Keratinocyte (primary cell): ENCODE results near the gene UTP4. TPM values are rescaled to one million over a fixed set of nuclear protein-coding genes. Genes with fewer than 3 reads are reported as not detected.

ENCODE experiments used
- DNase-seq: peaks from one replicate; pipeline ENCODE4 v3.0.0-alpha.2; 2011; ENCODE audit warnings: low read depth, missing footprints, low spot score
- FAIRE-seq: peaks from 2 replicates; lab custom pipeline; 2011; peaks lifted over from hg19 to GRCh38; lab: Jason Lieb, UNC
- H2AFZ ChIP-seq: 2 replicates; pipeline ENCODE4 v1.6.0; 2012; ENCODE audit warnings: low read length, control low read depth, inconsistent platforms; ENCODE audit not compliant: control insufficient read depth
- H3K27ac ChIP-seq: 2 replicates; pipeline ENCODE4 v1.5.1; 2011; ENCODE audit warnings: low read length; ENCODE audit not compliant: control insufficient read depth, insufficient read depth
- H3K27me3 ChIP-seq: 3 replicates; pipeline ENCODE4 v1.6.0; 2011; ENCODE audit warnings: low read length; ENCODE audit not compliant: control insufficient read depth, insufficient read depth; ENCODE audit errors: extremely low read depth
- H3K36me3 ChIP-seq, 2 experiments: 2 replicates in 1 of 2; 3 replicates in 1 of 2; pipeline ENCODE4 v1.5.1; 2011; ENCODE audit warnings: low read length in 2 of 2, mild to moderate bottlenecking in 1 of 2; ENCODE audit not compliant: control insufficient read depth in 2 of 2, insufficient read depth in 2 of 2; ENCODE audit errors: extremely low read depth in 1 of 2
- H3K4me1 ChIP-seq: 3 replicates; pipeline ENCODE4 v1.5.1; 2011; ENCODE audit warnings: low read length; ENCODE audit not compliant: control insufficient read depth, insufficient read depth; ENCODE audit errors: extremely low read depth
- H3K4me2 ChIP-seq: 3 replicates; pipeline ENCODE4 v1.6.0; 2011; ENCODE audit warnings: low read depth, low read length; ENCODE audit not compliant: control insufficient read depth, insufficient read depth; ENCODE audit errors: extremely low read depth
- H3K4me3 ChIP-seq, 3 experiments: fragments of 200-600 bp in 1 of 3; sonication (generic) in 1 of 3; 2 replicates in 2 of 3; 3 replicates in 1 of 3; pipeline ENCODE4 v1.5.1; 2011 to 2016; ENCODE audit warnings: low read length in 3 of 3, mild to moderate bottlenecking in 3 of 3, control low read depth in 2 of 3, inconsistent platforms in 1 of 3, low read depth in 1 of 3, mixed read lengths in 1 of 3, mixed run types in 1 of 3, moderate library complexity in 1 of 3; ENCODE audit not compliant: control insufficient read depth in 2 of 3, insufficient read depth in 2 of 3; ENCODE audit errors: extremely low read depth in 1 of 3
- H3K79me2 ChIP-seq: 2 replicates; pipeline ENCODE4 v1.6.0; 2012; ENCODE audit warnings: low read length; ENCODE audit not compliant: control insufficient read depth, insufficient read depth
- H3K9ac ChIP-seq: 3 replicates; pipeline ENCODE4 v1.6.0; 2011; ENCODE audit warnings: low read length; ENCODE audit not compliant: control insufficient read depth, insufficient read depth; ENCODE audit errors: extremely low read depth
- H3K9me1 ChIP-seq: 3 replicates; pipeline ENCODE4 v1.6.0; 2011; ENCODE audit warnings: low read length; ENCODE audit not compliant: control insufficient read depth, insufficient read depth; ENCODE audit errors: extremely low read depth
- H3K9me3 ChIP-seq: 2 replicates; pipeline ENCODE4 v1.5.1; 2012; ENCODE audit warnings: low read depth, low read length; ENCODE audit not compliant: control insufficient read depth
- H4K20me1 ChIP-seq: 3 replicates; pipeline ENCODE4 v1.6.0; 2011; ENCODE audit warnings: low read length; ENCODE audit not compliant: control insufficient read depth, insufficient read depth; ENCODE audit errors: extremely low read depth
- CTCF ChIP-seq, 3 experiments: IDR thresholded peaks in 1 of 3; conservative IDR thresholded peaks in 1 of 3; optimal IDR thresholded peaks in 1 of 3; 2 replicates in 2 of 3; 3 replicates in 1 of 3; pipeline versions ENCODE3 to v1.5.1; 2011; ENCODE audit warnings: low read length in 3 of 3, mild to moderate bottlenecking in 3 of 3, moderate library complexity in 2 of 3, control low read depth in 1 of 3, inconsistent platforms in 1 of 3; ENCODE audit not compliant: insufficient read depth in 2 of 3; ENCODE audit errors: extremely low read depth in 1 of 3
- EZH2 ChIP-seq: IDR thresholded peaks from one replicate; pipeline ENCODE4 v1.6.1; 2012; ENCODE audit warnings: inconsistent platforms, mild to moderate bottlenecking, low read length, moderate library complexity
- dilution Hi-C: fragments of 300-500 bp; cut with MboI; formaldehyde crosslinking; loops from one replicate; pipeline ENCODE4 v1.7.0; 2020; ENCODE audit warnings: low sequenced_read_pairs; ENCODE audit not compliant: extremely low pct_ligation_motif_present
- polyA plus RNA-seq, 5 experiments: library from polyadenylated mRNA; depleted of rRNA in 3 of 5; stranded (reverse) in 3 of 5; stranded (forward) in 1 of 5; unstranded in 1 of 5; fragments of >200 nt; gene quantifications; 1 replicate in 1 of 5; 2 replicates in 3 of 5; 3 replicates in 1 of 5; pipeline versions ENCODE4 v1.2.1 to v1.2.3, GENCODE V29; 2011 to 2012; ENCODE audit warnings: missing spikeins in 2 of 5, low read depth in 1 of 5, low replicate concordance in 1 of 5

UTP4 gene
- polyA plus RNA-seq, 1 donor (not counting 4 experiments of a cell fraction or from before 2014, with no cell fraction given), result 106 TPM

DNA sequence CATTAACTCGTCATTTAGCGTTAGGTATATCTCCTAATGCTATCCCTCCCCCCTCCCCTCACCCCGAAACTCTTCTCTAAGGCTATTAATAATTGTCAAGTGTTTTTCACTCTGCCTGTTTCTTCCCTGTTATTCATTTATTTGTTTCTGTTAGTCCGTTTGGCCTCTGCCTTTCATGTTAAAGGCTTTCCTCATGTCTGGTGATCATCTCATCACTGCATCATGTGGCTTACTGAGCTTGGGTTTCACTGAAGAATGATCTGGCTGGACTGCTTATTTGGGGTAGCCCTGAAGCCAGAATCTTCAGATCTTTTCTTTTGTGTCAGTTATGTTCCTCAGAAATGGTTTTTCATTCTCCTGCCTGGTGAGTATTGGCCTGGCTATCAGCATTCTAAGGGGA, 9.5 kb downstream of the UTP4 start:
- peaks cover 24% of the 10 kb centered on the region for H3K79me2 ChIP-seq

GRCh38 chr16:69143116-69143515, 10.7 kb downstream of the UTP4 start:
- H3K36me3 ChIP-seq, result peaks cover 30 to 41% of the 10 kb centered on the region in 2 experiments
- no peak for DNase-seq
- H3K4me2 ChIP-seq, result no peak overlapping the region
- peaks cover 17% of the 10 kb centered on the region for H3K79me2 ChIP-seq
- H2AFZ ChIP-seq, result no peak overlapping the region
- H4K20me1 ChIP-seq, result no peaks in the 10 kb centered on the region
- H3K9me1 ChIP-seq, result no peaks in the 10 kb centered on the region
- H3K9me3 ChIP-seq, result no peaks in the 10 kb centered on the region
- H3K4me3 ChIP-seq, result no peak overlapping the region
- H3K27ac ChIP-seq, result no peak overlapping the region
- no peaks in the 10 kb centered on the region for H3K4me1 ChIP-seq
- TF ChIP-seq EZH2 (no peak), CTCF (optimal IDR thresholded peaks at IDR 0.05 in 1 of 3, IDR thresholded peaks at IDR 0.05 in 1 of 3, conservative IDR thresholded peaks at IDR 0.05 in 1 of 3; ENCODE audit: extremely low read depth in 1 of 3, insufficient read depth in 2 of 3, low read length in 3 of 3) (peak in 1 of 3 experiments; percentile 20)
- H3K27me3 ChIP-seq, result no peaks in the 10 kb centered on the region
- no peak for FAIRE-seq
- dilution Hi-C loops, result no loop called here
- no peak overlapping the region for H3K9ac ChIP-seq

More for the DNA sequence above, 9.5 kb downstream of the UTP4 start:
- H2AFZ ChIP-seq, result no peak overlapping the region
- no peaks in the 10 kb centered on the region for H3K27me3 ChIP-seq
- FAIRE-seq (no peak), DNase-seq (no peak)
- TF ChIP-seq CTCF (optimal IDR thresholded peaks at IDR 0.05 in 1 of 3, IDR thresholded peaks at IDR 0.05 in 1 of 3, conservative IDR thresholded peaks at IDR 0.05 in 1 of 3; ENCODE audit: extremely low read depth in 1 of 3, insufficient read depth in 2 of 3, low read length in 3 of 3), result no peak
- no peak for TF ChIP-seq EZH2
- no peak overlapping the region for H3K4me3 ChIP-seq
- H3K27ac ChIP-seq, result no peak overlapping the region
- no peak overlapping the region for H3K4me2 ChIP-seq
- H3K36me3 ChIP-seq, result peaks cover 33 to 48% of the 10 kb centered on the region in 2 experiments
- H3K4me1 ChIP-seq, result no peaks in the 10 kb centered on the region
- no peak overlapping the region for H3K9ac ChIP-seq
- no peaks in the 10 kb centered on the region for H3K9me3 ChIP-seq
- dilution Hi-C loops, result no loop called here
- no peaks in the 10 kb centered on the region for H4K20me1 ChIP-seq
- no peaks in the 10 kb centered on the region for H3K9me1 ChIP-seq
